ENCODE results near the gene AMN1. TPM values are rescaled to one million over a fixed set of nuclear protein-coding genes. Genes with fewer than 3 reads are reported as not detected.

The AMN1 gene
- total and polyA plus RNA-seq, 2 of the 13 experiments (the other 11 are each of a cell fraction or from before 2014, with no cell fraction given) = 7.5 to 26.5 TPM

DNA sequence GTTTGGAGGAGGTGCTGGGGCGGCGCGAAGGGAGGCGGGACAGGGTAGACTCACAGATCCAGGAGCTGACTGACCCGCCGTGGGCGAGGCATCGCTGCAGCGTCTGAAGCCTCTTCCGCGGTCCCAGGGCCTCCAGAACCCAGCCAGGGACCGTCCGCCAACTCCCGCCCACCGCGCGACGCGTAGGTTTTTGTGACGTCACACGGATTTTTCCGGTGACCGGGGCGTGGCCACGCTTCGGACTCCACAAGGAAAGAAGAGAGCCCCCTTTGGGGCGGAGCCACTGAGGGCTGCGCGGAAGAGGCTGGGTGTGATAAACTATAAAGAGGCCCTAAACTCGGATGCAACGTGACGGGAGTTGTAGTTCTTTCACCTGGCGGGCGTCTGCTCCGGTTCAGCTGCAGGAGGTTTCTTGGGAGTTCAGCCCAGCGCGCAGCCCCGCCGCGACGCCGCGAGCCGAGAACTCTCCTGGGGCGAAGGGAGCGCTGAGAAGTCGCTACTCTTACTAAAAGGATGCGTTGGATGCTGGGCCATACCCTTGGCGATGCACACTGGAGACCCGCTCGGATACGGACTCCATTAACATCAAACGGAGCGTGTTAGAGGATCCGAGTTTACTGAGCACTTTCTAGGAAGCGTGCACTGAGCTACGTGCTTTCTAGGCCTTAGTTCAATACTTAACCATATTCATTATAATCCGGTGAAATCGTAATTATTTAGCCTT is at the start of gene AMN1 (continued):
- no peak for TF ChIP-seq CERS6 (CRISPR knock-in tag; IDR thresholded peaks at IDR 0.05)
- 0 out of 2 replicates have a peak, but pooled peaks have one; percentile 62 for TF ChIP-seq RFXANK (CRISPR knock-in tag; IDR thresholded peaks at IDR 0.05)
- TF ChIP-seq, protein P1, sequence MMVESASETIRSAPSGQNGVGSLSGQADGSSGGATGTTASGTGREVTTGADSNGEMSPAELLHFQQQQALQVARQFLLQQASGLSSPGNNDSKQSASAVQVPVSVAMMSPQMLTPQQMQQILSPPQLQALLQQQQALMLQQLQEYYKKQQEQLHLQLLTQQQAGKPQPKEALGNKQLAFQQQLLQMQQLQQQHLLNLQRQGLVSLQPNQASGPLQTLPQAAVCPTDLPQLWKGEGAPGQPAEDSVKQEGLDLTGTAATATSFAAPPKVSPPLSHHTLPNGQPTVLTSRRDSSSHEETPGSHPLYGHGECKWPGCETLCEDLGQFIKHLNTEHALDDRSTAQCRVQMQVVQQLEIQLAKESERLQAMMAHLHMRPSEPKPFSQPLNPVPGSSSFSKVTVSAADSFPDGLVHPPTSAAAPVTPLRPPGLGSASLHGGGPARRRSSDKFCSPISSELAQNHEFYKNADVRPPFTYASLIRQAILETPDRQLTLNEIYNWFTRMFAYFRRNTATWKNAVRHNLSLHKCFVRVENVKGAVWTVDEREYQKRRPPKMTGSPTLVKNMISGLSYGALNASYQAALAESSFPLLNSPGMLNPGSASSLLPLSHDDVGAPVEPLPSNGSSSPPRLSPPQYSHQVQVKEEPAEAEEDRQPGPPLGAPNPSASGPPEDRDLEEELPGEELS (CRISPR knock-in tag; IDR thresholded peaks at IDR 0.05) = peak; percentile 57
- TF ChIP-seq, protein P2, sequence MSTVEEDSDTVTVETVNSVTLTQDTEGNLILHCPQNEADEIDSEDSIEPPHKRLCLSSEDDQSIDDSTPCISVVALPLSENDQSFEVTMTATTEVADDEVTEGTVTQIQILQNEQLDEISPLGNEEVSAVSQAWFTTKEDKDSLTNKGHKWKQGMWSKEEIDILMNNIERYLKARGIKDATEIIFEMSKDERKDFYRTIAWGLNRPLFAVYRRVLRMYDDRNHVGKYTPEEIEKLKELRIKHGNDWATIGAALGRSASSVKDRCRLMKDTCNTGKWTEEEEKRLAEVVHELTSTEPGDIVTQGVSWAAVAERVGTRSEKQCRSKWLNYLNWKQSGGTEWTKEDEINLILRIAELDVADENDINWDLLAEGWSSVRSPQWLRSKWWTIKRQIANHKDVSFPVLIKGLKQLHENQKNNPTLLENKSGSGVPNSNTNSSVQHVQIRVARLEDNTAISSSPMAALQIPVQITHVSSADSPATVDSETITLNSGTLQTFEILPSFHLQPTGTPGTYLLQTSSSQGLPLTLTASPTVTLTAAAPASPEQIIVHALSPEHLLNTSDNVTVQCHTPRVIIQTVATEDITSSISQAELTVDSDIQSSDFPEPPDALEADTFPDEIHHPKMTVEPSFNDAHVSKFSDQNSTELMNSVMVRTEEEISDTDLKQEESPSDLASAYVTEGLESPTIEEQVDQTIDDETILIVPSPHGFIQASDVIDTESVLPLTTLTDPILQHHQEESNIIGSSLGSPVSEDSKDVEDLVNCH (CRISPR knock-in tag; IDR thresholded peaks at IDR 0.05) = 0 out of 2 replicates have a peak, but pooled peaks have one; percentile 38
- TF ChIP-seq CREM (IDR thresholded peaks at IDR 0.05) = peak; percentile 99
- TF ChIP-seq CREM (CRISPR knock-in tag; IDR thresholded peaks at IDR 0.05) = peak; percentile 87
- no peak for TF ChIP-seq SKIL (CRISPR knock-in tag; IDR thresholded peaks at IDR 0.05; ENCODE audit: borderline replicate concordance)
- peak; percentile 91 for TF ChIP-seq ZNF143 (CRISPR knock-in tag; IDR thresholded peaks at IDR 0.05)
- TF ChIP-seq ZNF234 (CRISPR knock-in tag; conservative IDR thresholded peaks at IDR 0.05) = no peak
- peak; percentile 52; the same call in 1 of the 2 replicates for TF ChIP-seq NFKB2 (CRISPR knock-in tag; IDR thresholded peaks at IDR 0.05; ENCODE audit: borderline replicate concordance)
- TF ChIP-seq PAWR (CRISPR knock-in tag; IDR thresholded peaks at IDR 0.05; ENCODE audit: borderline replicate concordance) = no peak
- TF ChIP-seq ZNF12 (CRISPR knock-in tag; IDR thresholded peaks at IDR 0.05) = no peak
- TF ChIP-seq JUNB (CRISPR knock-in tag; IDR thresholded peaks at IDR 0.05; ENCODE audit: borderline replicate concordance) = no peak
- no peak for TF ChIP-seq FOXP1 (IDR thresholded peaks at IDR 0.05)
- 0 out of 2 replicates have a peak, but pooled peaks have one; percentile 11 for TF ChIP-seq FOXP1 (CRISPR knock-in tag; IDR thresholded peaks at IDR 0.05)
- peak; percentile 54; the same call in 1 of the 2 replicates for TF ChIP-seq ZNF614 (CRISPR knock-in tag; IDR thresholded peaks at IDR 0.05; ENCODE audit: borderline replicate concordance)
- peak; percentile 81 for TF ChIP-seq NR2C2 (CRISPR knock-in tag; IDR thresholded peaks at IDR 0.05; ENCODE audit: borderline replicate concordance)
- 0 out of 2 replicates have a peak, but pooled peaks have one; percentile 18 for TF ChIP-seq XBP1 (CRISPR knock-in tag; IDR thresholded peaks at IDR 0.05)
- peak; percentile 57; the same call in 1 of the 2 replicates for TF ChIP-seq ZNF605 (CRISPR knock-in tag; IDR thresholded peaks at IDR 0.05)
- TF ChIP-seq NCOA2 (CRISPR knock-in tag; IDR thresholded peaks at IDR 0.05) = no peak
- TF ChIP-seq SMAD3 (CRISPR knock-in tag; IDR thresholded peaks at IDR 0.05) = peak; percentile 48

All from HepG2 (cell line).